H9 (cell line): ENCODE data around the gene PTPRN2. TPM values are rescaled to one million over a fixed set of nuclear protein-coding genes. Genes with fewer than 3 reads are reported as not detected.

Source experiments
- DNase-seq: peaks from one replicate; pipeline ENCODE4 v3.0.0-alpha.2; 2017
- H2AFZ ChIP-seq: one replicate; pipeline ENCODE4 v1.6.1; 2013; ENCODE audit warnings: mild to moderate bottlenecking, low read length, control low read depth, moderate library complexity
- H2AK5ac ChIP-seq: 2 replicates; pipeline ENCODE4 v1.6.1; 2013; ENCODE audit warnings: low read length, control low read depth, mixed read lengths; ENCODE audit not compliant: insufficient read length
- H2BK120ac ChIP-seq: one replicate; pipeline ENCODE4 v1.6.1; 2013; ENCODE audit warnings: low read depth, mild to moderate bottlenecking, low read length, control low read depth, inconsistent platforms; ENCODE audit not compliant: poor library complexity, severe bottlenecking
- H2BK12ac ChIP-seq: 2 replicates; pipeline ENCODE4 v1.6.1; 2013; ENCODE audit warnings: low read length, control low read depth, mixed read lengths, low read depth; ENCODE audit not compliant: insufficient read length
- H2BK15ac ChIP-seq: 2 replicates; pipeline ENCODE4 v1.6.1; 2013; ENCODE audit warnings: low read depth, low read length, control low read depth
- H2BK20ac ChIP-seq: one replicate; pipeline ENCODE4 v1.6.1; 2013; ENCODE audit warnings: low read depth, mild to moderate bottlenecking, low read length, control low read depth, inconsistent platforms; ENCODE audit not compliant: poor library complexity, severe bottlenecking
- H2BK5ac ChIP-seq: 2 replicates; pipeline ENCODE4 v1.6.1; 2013; ENCODE audit warnings: low read length, control low read depth, mixed read lengths; ENCODE audit not compliant: insufficient read length
- H3K14ac ChIP-seq: 2 replicates; pipeline ENCODE4 v1.6.1; 2013; ENCODE audit warnings: low read length, control low read depth; ENCODE audit not compliant: insufficient read depth
- H3K18ac ChIP-seq: 2 replicates; pipeline ENCODE4 v1.6.1; 2013; ENCODE audit warnings: low read depth, mild to moderate bottlenecking, mixed read lengths, low read length, control low read depth; ENCODE audit not compliant: insufficient read length
- H3K23ac ChIP-seq: 2 replicates; pipeline ENCODE4 v1.6.1; 2013; ENCODE audit warnings: low read length, control low read depth, mixed read lengths, low read depth; ENCODE audit not compliant: insufficient read length
- H3K23me2 ChIP-seq: 2 replicates; pipeline ENCODE4 v1.6.1; 2013; ENCODE audit warnings: low read depth, mild to moderate bottlenecking, mixed read lengths, low read length, control low read depth; ENCODE audit not compliant: insufficient read length, poor library complexity, severe bottlenecking
- H3K27ac ChIP-seq: 2 replicates; pipeline ENCODE4 v1.5.1; 2013; ENCODE audit warnings: low read length, control low read depth, mixed read lengths, low read depth; ENCODE audit not compliant: insufficient read length
- H3K27me3 ChIP-seq: 2 replicates; pipeline ENCODE4 v1.6.1; 2013; ENCODE audit warnings: low read length, control low read depth, inconsistent platforms; ENCODE audit not compliant: insufficient read depth
- H3K4ac ChIP-seq: 2 replicates; pipeline ENCODE4 v1.6.1; 2013; ENCODE audit warnings: low read depth, mild to moderate bottlenecking, control low read depth, inconsistent platforms, low read length, moderate library complexity
- H3K4me1 ChIP-seq: 2 replicates; pipeline ENCODE4 v1.6.1; 2013; ENCODE audit warnings: low read length, control low read depth, inconsistent platforms; ENCODE audit not compliant: insufficient read depth
- H3K4me2 ChIP-seq: 2 replicates; pipeline ENCODE4 v1.6.1; 2013; ENCODE audit warnings: low read length, control low read depth, mixed read lengths; ENCODE audit not compliant: insufficient read length, insufficient read depth
- H3K56ac ChIP-seq: 2 replicates; pipeline ENCODE4 v1.6.1; 2013; ENCODE audit warnings: low read depth, mild to moderate bottlenecking, mixed read lengths, low read length, control low read depth; ENCODE audit not compliant: insufficient read length
- H3K79me1 ChIP-seq: 2 replicates; pipeline ENCODE4 v1.6.1; 2013; ENCODE audit warnings: low read depth, mild to moderate bottlenecking, moderate library complexity, low read length, control low read depth, inconsistent platforms; ENCODE audit not compliant: insufficient read depth, poor library complexity, severe bottlenecking
- H3K79me2 ChIP-seq: 2 replicates; pipeline ENCODE4 v1.6.1; 2013; ENCODE audit warnings: low read length, control low read depth, inconsistent platforms; ENCODE audit not compliant: insufficient read depth
- H3K9ac ChIP-seq: 2 replicates; pipeline ENCODE4 v1.6.1; 2013; ENCODE audit warnings: low read length, control low read depth, mixed read lengths; ENCODE audit not compliant: insufficient read length; ENCODE audit errors: extremely low read depth
- H3K9me3 ChIP-seq: one replicate; pipeline ENCODE4 v1.6.1; 2013; ENCODE audit warnings: low read depth, low read length, inconsistent platforms; ENCODE audit not compliant: control insufficient read depth
- H3T11ph ChIP-seq: one replicate; pipeline ENCODE4 v1.6.1; 2013; ENCODE audit warnings: mild to moderate bottlenecking, low read length, control low read depth, inconsistent platforms
- H4K20me1 ChIP-seq: one replicate; pipeline ENCODE4 v1.6.1; 2013; ENCODE audit not compliant: control insufficient read depth, insufficient read length, insufficient read depth
- H4K5ac ChIP-seq: 2 replicates; pipeline ENCODE4 v1.6.1; 2013; ENCODE audit warnings: low read depth, mild to moderate bottlenecking, mixed read lengths, low read length, control low read depth; ENCODE audit not compliant: insufficient read length
- H4K8ac ChIP-seq: replicated peaks from 2 replicates; pipeline ENCODE4 v1.6.1; 2013; ENCODE audit warnings: low read length, control low read depth, mixed read lengths, low read depth; ENCODE audit not compliant: insufficient read length
- H4K91ac ChIP-seq: 2 replicates; pipeline ENCODE4 v1.6.1; 2013; ENCODE audit warnings: low read depth, mild to moderate bottlenecking, moderate library complexity, mixed read lengths, low read length, control low read depth; ENCODE audit not compliant: insufficient read length
- H3K27ac Mint-ChIP-seq, 3 experiments: 2 replicates in 2 of 3; 3 replicates in 1 of 3; pipeline ENCODE4 v1.8.0; 2020 to 2021; ENCODE audit warnings: mixed read lengths in 3 of 3, mild to moderate bottlenecking in 1 of 3, moderate library complexity in 1 of 3
- H3K27me3 Mint-ChIP-seq: 2 replicates; pipeline ENCODE4 v1.8.0; 2021; ENCODE audit warnings: low read depth, mild to moderate bottlenecking, moderate library complexity, mixed read lengths
- H3K36me3 Mint-ChIP-seq, 3 experiments: 2 replicates in 2 of 3; 3 replicates in 1 of 3; pipeline ENCODE4 v1.8.0; 2020 to 2021; ENCODE audit warnings: low read depth in 3 of 3, mixed read lengths in 3 of 3; ENCODE audit not compliant: insufficient read depth in 1 of 3
- H3K4me1 Mint-ChIP-seq, 2 experiments: 2 replicates each; pipeline ENCODE4 v1.8.0; 2020; ENCODE audit warnings: mixed read lengths in 2 of 2
- H3K4me3 Mint-ChIP-seq, 2 experiments: 2 replicates in 1 of 2; 3 replicates in 1 of 2; pipeline ENCODE4 v1.8.0; 2020 to 2021; ENCODE audit warnings: mild to moderate bottlenecking in 2 of 2, mixed read lengths in 2 of 2, moderate library complexity in 1 of 2
- H3K9me3 Mint-ChIP-seq, 2 experiments: 2 replicates in 1 of 2; 3 replicates in 1 of 2; pipeline ENCODE4 v1.8.0; 2020; ENCODE audit warnings: mild to moderate bottlenecking in 2 of 2, mixed read lengths in 2 of 2, moderate library complexity in 1 of 2
- WGBS: extraction: QIAGEN DNeasy Blood & Tissue Kit; methylation state at CpG from one replicate; pipeline ENCODE4 v1.1.7; 2013; ENCODE audit warnings: missing lambda C conversion rate, low lambda C conversion rate, mixed read lengths; ENCODE audit not compliant: insufficient read length; ENCODE audit errors: extremely low coverage; 5-methylcytosine and 5-hydroxymethylcytosine counted together
- total RNA-seq: library from RNA; stranded (reverse); gene quantifications from 2 replicates; pipeline ENCODE4 v1.2.1, GENCODE V29; 2021
- TF ChIP-seq, protein P1 (sequence below): fragments of 200-600 bp; sonication (generic); conservative IDR thresholded peaks from 3 replicates; pipeline ENCODE4 v1.8.0; 2021; ENCODE audit warnings: antibody characterized with exemption, mild to moderate bottlenecking

PTPRN2 gene
- total RNA-seq, 1 experiment from 2014 or later, result 5.2 TPM

DNA sequence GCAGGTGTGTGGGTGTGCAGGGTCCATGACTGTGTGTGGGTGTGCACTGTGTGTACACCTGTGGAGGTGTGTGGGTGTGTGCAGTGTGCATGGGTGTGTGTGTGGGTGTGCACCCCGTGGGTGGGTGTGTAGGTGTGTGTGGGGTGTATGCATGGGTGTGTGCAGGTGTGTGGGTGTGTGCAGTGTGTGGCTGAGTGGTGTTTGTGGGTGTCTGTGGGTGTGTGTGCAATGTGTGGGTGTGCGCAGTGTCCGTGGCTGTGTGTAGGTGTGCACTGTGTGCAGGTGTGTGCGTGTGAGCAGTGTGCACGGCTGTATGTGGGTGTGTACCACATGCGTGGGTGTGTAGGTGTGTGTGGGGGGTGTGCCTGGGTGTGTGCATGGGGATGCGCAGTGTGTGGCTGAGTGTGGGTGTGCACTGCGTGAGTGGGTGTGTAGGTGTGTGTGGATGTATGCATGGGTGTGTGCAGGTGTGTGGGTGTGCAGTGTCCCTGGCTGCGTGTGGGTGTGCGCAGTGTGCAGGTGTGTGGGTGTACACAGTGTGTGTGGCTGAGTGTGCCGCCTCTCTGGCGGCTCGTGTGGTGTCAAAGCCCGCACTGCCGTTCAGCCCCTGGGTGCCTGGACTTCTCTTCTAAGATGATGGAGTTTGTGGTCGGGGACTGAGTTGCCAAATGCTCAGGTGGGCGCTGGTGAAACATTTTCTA, 1042.5 kb downstream of the PTPRN2 start:
- Histone ChIP-seq H2BK5ac (no peak overlapping the region), H3T11ph (no peak overlapping the region), H3K56ac (no peak overlapping the region), H2BK20ac (no peak overlapping the region), H3K4me1 (no peaks in the 10 kb centered on the region), H2BK12ac (no peak overlapping the region), H2AFZ (no peak overlapping the region), H3K14ac (no peak overlapping the region), H3K18ac (no peak overlapping the region), H3K27me3 (no peaks in the 10 kb centered on the region), H4K20me1 (no peaks in the 10 kb centered on the region), H4K5ac (no peak overlapping the region), H3K9me3 (no peaks in the 10 kb centered on the region), H3K27ac (no peak overlapping the region), H3K23me2 (no peaks in the 10 kb centered on the region), H2AK5ac (no peak overlapping the region), H3K4me2 (no peak overlapping the region), H4K8ac (no peak overlapping the region), H2BK120ac (no peak overlapping the region), H3K79me2 (no peaks in the 10 kb centered on the region), H3K9ac (no peak overlapping the region), H4K91ac (no peak overlapping the region), H3K79me1 (no peaks in the 10 kb centered on the region), H2BK15ac (no peak overlapping the region), H3K4ac (no peak overlapping the region), H3K23ac (no peak overlapping the region)
- DNase-seq, result no peak
- Mint-ChIP-seq H3K4me1 (peaks cover 5 to 9% of the 10 kb centered on the region in 2 experiments; a peak in 3 of 4 replicates), H3K36me3 (peaks cover 0 to 3% (median 0%) of the 10 kb centered on the region in 3 experiments; a peak in 2 of 7 replicates), H3K4me3 (no peak overlapping the region), H3K27me3 (peaks cover 80% of the 10 kb centered on the region), H3K9me3 (peaks cover 0 to 3% of the 10 kb centered on the region in 2 experiments; a peak in 2 of 5 replicates), H3K27ac (peak overlapping the region in 1 of 3 experiments; percentile 17; a peak in 1 of 7 replicates)
- WGBS, result no CpG with 5 or more reads among the region's 17 CpGs
- TF ChIP-seq, protein P1, sequence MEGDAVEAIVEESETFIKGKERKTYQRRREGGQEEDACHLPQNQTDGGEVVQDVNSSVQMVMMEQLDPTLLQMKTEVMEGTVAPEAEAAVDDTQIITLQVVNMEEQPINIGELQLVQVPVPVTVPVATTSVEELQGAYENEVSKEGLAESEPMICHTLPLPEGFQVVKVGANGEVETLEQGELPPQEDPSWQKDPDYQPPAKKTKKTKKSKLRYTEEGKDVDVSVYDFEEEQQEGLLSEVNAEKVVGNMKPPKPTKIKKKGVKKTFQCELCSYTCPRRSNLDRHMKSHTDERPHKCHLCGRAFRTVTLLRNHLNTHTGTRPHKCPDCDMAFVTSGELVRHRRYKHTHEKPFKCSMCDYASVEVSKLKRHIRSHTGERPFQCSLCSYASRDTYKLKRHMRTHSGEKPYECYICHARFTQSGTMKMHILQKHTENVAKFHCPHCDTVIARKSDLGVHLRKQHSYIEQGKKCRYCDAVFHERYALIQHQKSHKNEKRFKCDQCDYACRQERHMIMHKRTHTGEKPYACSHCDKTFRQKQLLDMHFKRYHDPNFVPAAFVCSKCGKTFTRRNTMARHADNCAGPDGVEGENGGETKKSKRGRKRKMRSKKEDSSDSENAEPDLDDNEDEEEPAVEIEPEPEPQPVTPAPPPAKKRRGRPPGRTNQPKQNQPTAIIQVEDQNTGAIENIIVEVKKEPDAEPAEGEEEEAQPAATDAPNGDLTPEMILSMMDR, result no peak
